Fibroblast of peridontal ligament (primary cell): ENCODE data around the gene LAPTM5.
A peak's percentile ranks its signal among the peaks of the same experiment; 100 is the strongest.

ENCODE experiments used
- DNase-seq: peaks from one replicate; pipeline ENCODE4 v3.0.0-alpha.2; 2010; ENCODE audit errors: extremely low read depth

The LAPTM5 gene

DNA sequence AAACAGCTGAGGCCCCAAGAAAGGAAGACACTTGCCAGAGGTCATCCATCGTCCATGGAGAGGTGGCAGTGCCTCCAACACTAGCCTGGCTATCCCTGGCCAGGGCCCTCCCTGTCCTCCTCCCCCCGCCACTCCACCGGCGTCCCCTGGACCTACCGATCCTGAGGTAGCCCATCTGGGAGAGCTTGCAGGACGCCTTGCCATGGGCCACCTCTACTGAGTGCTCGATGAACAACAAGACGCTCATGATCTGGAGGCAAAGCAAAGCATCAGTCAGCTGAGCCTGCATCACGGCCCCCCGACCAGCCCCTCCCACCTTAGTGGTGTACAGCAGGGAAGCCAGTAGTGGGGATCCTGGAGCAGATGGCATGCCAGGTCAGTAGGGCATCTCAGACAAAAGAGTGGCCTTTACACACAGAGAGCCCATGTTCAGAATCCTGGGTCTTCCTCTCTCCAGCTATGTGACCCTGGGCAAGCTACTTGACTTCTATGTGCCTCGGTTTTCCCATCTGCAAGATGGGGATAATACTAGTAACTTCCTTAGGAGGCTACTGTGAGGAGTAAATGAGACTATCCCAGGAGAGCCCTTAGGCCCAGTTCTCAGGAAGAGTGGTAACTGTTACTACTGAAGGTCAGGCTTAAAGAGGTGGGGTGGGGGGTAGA is 15.1 kb downstream of the LAPTM5 start:
- DNase-seq: no peak

DNA sequence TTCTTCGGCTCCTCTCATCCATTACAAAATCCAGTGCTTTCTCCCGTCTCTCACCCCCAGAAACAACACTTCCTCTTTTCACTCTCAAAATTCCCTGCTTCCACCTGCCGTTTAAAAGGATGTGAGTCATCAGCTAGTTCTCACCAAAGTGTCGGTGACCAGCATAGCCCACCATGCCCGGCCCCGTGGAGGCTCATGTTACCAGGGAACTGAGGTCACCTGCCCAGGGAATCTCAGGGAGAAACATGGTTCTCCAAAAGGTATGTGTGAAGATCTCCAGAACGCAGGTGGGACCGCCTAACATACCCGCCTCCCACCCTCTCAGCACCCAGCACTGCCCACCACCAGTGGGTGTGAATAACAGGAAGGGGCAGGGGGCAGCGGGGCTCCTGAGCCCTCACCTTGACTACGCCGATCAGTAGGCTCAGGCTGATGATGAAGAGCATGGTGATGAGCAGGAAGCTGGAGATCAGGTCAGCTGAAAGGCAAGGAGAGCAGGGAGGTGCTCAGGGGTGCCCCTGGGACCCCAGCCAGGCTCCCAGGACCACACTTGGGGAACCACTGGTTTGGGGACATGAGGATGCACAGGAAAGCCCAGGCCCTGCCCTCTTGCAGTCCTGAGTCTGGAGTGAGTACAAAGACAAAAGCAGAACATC is 16.2 kb downstream of the LAPTM5 start:
- no peak for DNase-seq

DNA sequence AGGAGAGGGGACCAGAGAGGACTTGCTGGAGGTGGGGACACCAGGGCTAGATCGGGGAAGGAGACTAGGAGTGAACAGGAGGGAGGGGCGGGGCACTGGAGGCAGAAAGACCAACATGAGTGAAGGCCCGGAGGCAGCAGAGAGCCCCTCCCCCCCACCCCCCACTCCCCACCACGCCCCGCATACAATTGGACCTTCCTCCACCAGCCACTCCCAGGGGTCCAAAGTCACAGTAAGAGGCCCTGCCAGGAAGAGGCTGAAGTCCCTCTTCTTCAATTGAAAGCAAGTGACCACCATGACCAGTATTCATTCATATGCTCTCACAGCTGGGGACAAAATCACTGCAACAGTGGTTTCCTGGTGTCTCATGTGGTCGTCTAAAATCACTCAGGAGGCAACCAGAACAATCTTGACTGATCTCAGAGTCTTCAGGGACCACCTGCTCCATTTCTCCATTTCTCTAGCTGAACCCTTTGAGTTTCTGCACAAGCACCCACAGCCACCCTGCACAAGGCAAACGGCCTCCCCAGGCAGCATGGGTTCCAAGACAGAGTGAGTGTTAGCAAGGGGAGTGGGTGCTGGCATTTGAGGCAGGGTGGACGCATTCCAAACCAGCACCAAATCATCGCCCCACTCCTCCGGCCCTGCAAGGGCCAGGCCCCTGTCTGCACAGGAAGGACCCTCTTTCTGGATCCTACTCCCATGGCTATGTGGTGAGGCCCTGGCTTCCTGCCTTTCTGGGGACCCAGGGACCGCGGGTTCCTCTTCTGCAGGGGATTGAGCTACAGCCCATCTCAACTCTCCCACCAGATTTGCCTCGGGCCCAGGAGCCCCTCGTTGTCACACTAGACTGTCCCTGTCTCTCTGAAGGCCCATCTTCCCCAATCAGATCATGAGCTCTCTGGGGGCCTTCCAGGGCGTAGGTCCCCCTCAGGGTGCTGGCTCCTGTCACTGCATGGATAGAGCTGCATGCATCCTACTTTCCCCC is 17.0 kb downstream of the LAPTM5 start:
- DNase-seq: no peak

DNA sequence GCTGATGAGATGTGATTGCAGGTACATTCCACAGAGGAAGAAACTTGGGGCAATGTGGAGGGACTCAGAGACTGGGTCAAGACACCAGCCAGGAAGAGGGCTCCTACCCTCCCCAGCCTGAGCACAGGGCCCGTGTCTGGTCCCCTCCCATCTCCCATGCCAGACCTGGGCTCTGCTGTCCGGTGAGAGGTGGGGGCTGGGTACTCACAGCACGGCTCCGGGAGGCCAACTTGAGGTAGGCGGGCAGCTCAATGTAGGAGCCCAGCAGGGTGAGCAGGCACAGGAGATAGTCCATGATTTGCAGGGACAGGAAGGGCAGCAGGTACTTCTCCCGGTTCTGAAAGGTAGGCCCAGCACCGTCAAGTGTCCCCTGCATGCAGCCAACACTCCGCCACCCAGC is 18.0 kb downstream of the LAPTM5 start:
- no peak for DNase-seq

DNA sequence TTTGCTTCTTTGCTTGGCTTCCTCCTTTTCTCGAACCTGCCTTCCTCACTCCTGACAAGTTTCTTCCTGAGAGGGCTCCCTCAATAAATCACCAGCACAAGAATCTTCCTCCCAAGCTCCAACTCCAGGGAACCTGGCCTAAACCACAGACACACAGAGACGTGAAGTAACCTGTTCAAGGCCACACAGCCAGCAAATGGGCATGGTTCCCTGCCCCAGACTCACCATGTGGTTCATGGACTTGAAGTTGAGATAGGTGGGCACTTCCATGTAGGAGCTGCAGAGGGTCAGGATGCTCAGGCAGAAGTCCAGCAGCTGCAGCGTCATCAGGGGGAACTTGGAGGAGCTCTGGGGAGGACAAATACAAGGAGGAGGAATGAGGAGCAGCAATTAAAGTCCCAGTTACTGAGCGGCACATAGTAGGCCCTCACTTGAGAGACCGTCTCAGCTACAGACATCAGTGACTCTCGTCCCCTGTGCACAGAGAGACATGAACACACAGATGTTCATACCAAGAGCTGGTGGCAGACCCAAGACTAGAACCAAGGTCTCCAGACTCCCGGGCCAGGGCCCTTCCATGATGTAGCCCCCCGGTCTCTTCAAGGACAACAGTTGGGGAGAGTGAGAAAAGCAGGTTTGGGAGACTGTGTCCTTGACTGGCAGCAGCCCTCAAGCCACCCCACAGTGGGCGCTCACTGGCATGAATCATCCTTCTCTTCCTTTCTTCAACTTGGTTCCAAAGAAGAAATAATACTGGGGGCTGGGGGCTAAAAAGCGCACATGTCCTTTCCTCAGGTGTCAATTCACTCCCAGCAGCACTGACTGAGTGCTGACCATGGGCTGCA is 18.6 kb downstream of the LAPTM5 start:
- DNase-seq: no peak

DNA sequence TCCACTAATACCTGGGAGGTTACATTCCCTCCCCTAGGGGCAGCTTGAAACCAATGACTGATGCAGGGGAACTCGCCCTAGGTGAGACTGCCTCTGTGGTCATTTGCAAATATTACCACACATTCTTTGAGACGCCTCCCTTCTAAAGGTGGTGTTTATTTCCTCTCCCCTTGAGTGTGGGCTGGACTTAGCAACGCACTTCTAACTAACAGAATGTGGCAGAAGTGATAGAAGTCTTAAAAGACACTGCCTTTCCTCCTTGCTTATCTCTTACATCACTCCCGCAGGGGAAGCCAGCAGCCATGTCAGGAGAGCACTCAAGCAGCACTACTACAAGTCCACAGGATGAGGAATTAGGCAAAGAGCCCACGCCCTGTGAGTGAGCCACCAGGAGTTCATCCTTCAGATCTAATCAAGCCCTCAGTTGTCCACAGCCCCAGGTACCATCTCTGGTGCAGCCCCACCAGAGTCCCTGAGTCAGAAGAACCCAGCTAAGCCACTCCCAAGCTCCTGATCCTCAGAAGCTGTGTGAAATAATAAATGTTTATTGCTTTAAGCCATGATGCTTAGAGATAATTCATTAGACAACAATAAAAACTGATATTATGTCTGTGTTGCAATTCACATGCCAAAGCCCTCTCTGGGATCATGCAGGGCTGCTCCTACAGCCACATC is 19.4 kb downstream of the LAPTM5 start:
- DNase-seq: no peak

DNA sequence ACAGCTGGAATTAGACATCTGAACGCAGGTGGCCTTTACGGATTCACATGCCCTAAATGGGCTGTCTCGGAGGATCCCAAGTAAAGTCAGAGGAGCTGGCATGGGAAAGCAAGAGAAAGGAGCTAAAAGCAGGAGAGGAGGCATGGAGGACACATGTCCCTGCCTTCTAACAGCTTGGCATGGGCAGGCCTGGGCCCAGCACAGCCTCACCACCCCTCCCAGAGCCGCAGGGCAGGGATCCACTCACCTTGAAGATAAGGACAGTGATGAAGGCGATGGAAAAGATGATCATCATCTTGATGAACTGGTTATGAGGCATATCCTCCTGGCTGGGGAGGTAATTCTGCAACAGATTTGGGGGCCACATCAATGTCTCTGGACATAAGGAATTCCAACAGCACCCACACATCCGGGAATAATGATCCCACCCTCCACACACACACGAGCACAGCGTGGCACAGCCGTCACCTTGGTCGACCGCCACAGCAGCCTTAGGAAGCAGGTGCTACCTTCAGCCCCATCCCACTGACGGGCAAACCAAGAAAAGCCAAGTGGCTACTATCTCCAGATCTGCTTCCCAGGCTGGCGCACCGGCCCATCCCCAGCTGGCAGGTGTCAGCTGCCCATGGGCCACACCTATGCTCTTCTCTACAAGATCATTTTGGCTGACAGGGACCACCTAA is 20.1 kb downstream of the LAPTM5 start:
- no peak for DNase-seq

DNA sequence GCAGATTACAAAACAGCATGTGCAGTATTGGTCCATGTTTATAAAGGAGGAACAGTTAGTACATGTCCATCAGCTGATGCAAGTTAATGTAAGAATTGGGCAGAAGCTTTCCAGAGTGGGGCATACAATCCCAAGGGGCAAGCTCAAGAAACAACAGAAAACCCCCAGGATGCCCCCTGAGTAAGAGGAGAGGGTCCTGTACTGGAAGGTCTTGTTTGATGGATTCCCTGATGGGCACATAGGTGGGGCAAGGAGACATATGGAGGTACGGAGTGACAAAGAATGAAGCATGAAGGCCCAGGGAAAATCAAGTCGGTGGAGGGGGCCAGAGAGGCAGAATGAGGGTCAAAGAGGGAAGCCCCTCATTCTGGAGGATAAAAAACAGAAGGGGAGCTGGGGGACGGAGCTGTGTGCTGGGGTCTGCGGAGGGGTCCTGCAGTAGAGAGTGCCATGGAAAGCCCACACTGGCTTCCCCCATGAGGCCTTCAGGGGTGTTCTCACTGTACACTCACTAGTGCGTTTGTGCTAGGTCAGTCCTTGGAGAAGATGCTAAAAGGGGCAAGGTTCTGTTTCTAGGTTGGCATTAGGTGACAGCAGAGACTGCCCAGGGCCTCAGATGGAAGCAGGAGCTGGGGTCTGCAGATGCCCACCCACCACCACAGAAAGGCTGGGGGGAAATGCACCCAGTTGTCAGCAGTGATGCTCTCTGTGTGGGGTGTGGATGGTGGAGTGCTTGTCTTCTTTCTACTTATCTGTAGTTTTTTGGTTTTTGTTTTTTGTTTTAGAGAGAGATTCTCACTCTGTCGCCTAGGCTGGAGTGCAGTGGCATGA is 21.7 kb downstream of the LAPTM5 start:
- no peak for DNase-seq

DNA sequence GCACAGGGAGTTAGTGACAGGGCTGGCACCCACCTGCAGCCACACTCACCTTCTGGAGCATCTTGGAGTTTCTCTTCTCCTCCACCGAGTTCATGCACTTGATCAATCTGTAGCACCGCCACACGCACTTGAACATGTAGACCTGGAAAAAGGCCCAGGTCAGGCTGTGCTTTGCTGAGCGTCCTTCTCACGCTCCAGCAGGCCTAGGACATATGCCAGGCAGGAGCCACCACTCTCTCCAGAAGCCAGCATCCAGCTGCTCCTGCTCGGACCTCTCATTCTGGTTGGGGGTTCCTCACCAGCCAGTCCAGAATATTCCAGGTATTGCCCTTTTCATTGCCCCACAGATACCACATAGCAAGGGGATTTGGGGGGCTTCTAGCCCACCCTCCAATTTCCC is 22.4 kb downstream of the LAPTM5 start:
- DNase-seq: no peak

DNA sequence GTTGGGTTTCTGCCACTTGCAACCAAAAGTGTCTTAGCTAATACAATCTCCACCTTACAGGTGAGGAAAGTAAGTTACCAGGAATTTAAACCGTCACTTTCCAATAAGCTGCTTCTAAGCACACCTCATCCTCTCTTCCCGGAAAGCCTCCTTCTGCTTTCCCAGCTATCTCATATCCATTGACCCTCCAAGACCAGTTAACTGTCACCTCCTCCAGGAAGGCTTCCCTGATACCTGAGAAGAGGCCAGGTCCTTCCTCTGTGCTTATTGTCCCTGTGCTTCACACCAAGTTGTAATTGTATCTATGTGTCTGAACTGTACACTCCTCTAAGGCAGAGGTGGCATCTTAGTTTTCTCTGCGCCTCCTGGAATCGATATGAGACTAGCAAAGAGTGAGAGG is 23.0 kb downstream of the LAPTM5 start:
- no peak for DNase-seq

DNA sequence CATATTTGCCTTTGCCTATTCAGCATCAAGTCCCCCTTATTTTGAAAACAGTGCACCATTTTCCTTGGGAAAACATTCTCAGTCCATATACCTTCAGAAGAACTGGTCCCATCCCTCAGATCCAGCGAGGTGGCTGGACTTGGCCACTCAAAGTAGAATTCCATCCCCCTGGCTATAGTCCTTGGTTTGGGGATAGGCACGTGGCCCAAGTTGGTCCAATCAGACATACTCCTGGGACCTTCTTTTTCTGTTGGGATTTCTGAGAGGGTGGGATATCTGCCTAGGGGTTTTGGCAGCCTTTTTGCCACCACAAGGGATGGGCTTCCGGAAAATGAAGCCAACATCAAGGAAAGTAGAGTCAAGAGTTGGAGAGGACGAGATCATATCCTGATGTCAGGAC is 23.5 kb downstream of the LAPTM5 start:
- DNase-seq: no peak

DNA sequence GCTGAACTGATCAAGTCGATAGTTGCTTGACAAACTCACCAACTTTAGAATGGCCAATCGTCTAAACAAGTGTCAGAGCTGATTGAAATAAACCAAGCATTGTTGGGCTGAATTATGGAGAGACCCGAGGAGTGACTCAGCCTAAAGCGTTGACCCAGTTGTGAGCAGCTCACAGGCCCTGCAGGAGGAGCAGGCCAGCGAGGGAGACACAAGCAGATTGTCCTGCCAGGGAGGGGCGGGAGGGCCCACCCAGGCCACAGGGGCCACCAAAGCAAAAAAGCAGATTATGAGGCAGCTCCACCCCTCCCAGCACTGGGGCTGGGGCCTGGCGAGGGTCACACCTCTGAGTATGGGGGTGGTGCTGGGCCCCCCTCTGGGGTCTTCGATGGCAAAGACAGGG is 24.1 kb downstream of the LAPTM5 start:
- no peak for DNase-seq

DNA sequence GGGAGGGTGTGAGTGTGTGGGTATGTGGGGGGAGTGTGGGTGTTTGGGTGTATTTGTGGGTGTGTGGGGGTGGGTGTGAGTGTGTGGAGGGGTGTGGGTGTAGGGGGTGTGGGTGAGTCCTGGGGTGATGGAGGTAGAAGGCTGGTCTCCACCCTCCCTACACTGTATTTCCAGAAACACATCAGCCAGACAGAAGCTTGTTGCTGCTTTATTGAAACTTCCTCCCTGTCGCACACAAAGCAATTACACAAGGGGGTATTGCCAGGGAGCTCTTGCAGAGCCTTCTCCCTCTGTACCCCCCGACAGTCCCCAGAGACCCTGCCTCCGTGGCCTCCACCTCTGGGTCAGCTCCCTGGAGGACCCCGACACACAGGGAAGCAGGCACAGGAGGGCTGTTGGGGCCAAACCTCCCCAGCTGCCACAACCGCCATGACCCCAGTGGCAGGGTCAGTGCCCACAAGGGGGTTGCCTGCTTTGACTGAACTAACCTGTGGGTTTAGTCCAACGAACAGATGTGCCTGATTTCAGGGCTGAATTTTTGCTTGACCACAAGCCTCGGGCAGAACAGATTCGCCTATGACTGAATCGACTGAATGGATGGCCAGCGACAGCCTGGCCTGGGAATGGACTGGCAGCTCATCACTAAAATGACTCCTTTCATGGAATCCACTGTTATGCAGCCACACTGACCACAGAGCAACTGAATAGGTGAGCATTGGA is 25.1 kb downstream of the LAPTM5 start:
- peak; percentile 10 for DNase-seq

DNA sequence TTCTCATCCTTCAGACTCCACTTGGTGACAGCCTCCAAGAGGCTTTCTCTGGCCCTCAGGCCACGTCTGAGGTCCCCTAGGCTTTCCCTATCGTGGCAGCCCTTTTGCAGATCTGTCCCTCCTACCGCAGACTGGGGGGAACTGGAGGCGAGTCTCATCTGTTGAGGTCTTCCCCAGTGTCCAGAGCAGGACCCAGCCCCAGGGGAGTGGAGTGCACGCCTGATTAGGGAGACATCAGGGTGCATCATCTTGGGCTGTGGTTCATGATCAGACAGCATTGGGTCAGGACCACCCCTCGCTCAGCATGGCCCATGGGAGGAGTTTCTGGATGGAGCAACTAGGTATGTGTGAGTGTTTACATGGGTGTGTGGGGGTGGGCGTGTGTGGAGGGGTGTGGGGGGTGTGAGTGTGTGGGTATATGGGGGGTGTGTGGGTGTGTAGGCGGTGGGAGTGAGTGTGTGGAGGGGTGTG is 25.7 kb downstream of the LAPTM5 start:
- no peak for DNase-seq

DNA sequence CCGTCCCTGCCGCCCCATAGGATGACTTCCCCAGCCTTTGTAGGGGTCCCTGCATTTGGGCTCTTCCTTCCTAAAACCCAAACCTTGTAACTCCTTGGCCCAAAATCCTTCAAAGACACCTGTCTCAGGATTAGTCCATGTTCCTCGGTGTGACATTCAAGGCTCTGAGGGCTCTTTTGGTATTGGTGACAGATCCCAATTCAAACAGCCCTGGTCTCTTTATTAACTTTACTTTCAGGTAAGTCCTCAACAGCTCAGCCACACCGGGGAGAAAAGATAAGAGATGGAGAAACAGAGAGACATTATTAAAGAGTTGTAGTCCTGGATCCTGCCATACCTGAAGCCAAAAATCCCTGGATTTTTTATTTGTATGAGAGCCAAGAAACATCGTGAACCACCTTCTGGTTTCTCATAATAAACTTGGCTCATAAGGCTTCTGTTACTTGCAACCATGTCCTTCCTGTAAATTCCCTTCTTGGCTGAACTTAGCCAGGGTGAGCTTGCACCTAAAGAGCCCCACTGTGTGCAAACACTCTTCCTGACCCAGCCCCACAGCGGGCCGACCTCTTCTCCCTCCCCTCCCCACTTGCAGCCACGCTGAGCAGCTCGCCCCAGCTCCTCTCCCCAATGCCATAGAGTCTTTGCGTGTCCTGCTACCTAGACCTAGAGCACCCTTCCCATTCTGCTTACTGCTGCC is 26.3 kb downstream of the LAPTM5 start:
- no peak for DNase-seq

DNA sequence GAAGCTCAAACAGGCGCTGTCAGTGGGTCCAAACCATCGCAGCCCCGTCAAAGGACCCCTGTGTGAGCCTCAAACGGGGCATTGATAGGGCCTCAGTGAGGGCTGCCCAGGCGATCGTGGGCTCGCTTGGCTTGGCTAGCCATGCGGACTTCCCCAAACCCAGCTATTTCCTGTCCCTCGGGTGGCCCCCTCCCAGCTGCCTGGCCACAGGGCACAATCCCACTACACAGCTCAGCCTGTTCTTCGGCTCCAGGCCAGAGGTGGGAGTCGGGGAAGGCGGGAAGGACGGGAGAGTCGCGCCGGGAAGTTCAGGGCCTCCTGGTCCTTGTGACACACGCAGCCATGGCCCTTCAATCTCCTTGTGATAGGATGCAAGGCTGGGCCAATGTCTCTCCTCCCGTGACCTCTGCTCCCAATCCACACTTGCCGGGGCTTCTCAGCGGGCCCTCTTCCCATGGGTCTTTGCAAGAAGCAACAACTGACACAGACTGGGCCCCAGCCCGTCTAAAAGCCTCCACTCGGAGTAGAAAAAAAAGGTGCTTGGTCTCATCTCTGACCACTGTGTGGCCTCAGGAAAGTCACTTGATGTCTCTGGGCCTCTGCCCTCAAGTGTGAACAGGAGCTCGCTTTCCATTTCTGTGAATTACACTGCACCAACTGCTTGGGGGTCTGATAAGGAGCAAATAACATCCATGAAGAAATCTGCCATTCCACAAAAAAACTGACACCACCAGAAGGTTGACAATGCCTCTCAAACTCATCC is 27.0 kb downstream of the LAPTM5 start:
- no peak for DNase-seq

DNA sequence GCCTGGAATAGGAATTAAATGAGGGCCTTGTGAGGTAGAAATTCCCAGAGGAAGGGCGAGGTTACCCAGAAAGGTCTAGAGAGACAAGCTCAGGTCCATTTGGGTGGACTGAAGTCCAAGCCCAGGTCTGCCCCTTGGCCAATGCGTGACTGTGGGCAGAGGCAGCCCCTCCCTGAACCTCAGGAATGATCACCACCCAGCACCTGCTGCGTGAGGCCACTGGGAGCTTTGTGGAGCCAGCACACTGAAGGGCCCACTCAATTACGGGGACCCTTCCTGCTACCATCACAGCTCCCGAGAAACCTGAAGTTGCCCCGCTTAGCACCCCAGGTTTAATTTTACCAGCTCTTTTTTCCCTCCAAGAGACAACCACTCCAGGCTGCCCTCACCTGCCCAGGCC is 27.7 kb downstream of the LAPTM5 start:
- no peak for DNase-seq
